GM20000 (cell line): ENCODE results near the gene CSDE1.

ENCODE experiments used
- DNase-seq: peaks from one replicate; pipeline ENCODE4 v3.0.0; 2012; ENCODE audit warnings: low spot score
- CTCF ChIP-seq: IDR thresholded peaks from 2 replicates; pipeline ENCODE4 v1.5.1; 2012; ENCODE audit warnings: mild to moderate bottlenecking, control low read depth; ENCODE audit errors: extremely low read depth, missing control alignments

Gene CSDE1

DNA sequence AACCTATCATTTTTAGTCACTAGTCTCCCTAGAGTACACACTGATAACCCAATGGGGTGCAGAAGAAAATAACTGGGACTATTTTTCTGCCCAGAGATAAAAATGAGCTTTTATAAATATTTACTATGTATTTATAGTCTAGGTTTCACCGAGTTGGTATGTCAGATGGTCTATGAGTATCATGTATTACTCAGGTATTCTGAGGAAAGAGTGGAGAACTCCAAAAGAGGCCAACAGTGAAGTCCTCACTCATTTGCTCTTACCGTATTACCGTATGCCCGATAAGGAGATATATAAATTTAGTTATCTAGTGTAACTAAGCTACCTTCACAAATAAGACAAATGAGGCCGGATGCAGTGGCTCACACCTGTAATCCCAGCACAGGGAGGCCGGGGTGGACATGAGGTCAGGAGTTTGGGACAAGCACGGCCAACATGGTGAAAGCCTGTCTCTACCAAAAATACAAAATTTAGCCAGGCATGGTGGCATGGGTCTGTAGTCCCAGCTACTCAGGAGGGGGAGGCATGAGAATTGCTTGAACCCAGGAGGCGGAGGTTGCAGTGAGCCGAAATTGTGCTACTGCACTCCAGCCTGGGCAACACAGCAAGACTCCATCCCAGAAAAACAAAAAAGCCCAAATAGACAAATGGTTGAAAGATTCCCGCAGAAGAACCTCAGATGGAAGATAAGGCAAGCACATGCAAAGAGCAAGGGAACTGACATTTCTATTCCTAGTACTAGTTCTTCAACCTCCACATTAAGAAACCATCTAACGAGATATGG lies 15.6 kb downstream of the CSDE1 start:
- DNase-seq = no peak
- TF ChIP-seq CTCF = no peak

DNA sequence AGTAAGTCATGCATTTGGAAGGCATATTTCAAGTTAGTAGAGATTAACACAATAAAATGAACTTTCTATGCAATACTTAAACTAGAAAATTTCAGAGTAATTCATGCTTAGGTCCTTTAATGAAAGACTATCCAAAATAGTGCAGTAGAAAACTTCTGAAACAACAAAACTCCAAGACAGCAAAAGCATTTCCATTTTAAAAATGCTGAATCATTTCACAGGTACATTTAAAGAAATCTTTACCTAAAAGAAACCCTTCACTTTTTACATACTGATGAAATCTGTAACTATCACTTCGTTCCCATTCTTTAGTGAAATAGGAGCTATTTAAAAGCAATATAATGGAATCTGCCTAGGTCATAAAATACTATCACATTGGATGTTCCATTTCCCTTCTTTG lies 17.5 kb downstream of the CSDE1 start:
- DNase-seq = no peak
- no peak for TF ChIP-seq CTCF

GRCh38 chr1:114737314-114737849 lies 20.4 kb downstream of the CSDE1 start:
- no peak for DNase-seq
- no peak for TF ChIP-seq CTCF

DNA sequence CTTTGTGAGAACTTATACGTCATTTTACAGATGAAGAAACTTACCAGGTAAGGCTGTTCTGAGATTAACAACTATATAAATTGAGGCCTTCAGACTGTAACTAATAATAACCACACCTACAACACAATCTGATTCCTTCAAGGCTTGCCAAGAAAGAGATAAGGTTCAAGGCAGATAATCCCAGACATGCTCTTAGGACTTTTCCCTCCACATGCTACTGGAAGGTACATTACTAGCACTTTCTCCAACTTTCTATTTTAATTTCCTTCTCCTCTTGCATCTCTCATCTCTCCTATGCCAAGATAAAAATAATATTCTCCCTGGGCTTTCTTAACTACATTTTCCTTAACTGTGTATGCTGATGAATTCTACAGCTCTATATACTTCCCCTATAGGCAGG lies 22.3 kb downstream of the CSDE1 start:
- TF ChIP-seq CTCF = no peak
- no peak for DNase-seq

GRCh38 chr1:114729782-114730181 lies 28.0 kb downstream of the CSDE1 start:
- no peak for TF ChIP-seq CTCF
- DNase-seq = no peak

DNA sequence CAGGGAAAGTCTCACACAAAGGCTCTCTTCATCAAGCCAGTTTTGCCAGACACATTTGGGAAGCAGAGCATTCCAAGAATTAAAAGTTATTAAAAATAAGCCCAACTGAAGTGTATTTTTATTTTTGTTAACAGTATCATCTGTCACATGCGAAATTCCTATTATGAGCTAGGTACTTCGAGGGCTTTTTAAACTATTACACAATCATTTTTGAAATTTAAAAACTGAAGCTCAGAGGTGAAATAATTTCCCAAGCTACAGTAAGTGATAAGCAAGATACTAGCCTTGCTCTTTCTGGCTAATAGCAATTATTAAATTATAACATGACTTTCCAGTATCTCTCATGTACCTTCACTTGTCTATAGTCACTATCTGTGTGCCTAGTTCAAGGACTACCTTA lies 29.2 kb downstream of the CSDE1 start:
- no peak for TF ChIP-seq CTCF
- DNase-seq = no peak

DNA sequence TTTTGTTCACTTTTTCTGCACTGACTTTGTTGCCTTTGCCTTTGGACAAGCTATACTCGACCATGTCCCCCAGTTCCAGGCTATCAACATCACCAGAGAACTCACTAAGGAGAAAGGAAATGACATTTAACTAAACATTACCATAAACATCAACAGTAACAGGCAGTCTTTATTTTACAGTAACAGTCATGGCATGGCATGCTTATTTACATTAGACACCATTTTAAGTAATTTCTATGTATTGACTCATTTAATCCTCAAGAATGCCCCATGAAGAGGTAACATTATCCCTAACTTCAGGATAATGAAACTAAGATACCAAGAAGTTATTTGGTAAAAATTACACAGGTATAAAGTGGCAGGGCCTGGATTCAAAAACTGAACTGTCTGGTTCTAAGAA lies 32.6 kb downstream of the CSDE1 start:
- TF ChIP-seq CTCF = no peak
- DNase-seq = no peak
